Upper lobe of left lung (tissue), 6 donors: ENCODE measurements around the gene SLAMF9. TPM values are rescaled to one million over a fixed set of nuclear protein-coding genes. Genes with fewer than 3 reads are reported as not detected.

Experiments used
- ATAC-seq, 2 donors: fragments of 200-7000 bp; cut with Tn5 transposase; one replicate each; pipeline ENCODE4 v1.9.1; 2022; ENCODE audit warnings: mild to moderate bottlenecking in 2 of 2, moderate library complexity in 2 of 2; ENCODE audit not compliant: low FRiP score in 2 of 2
- DNase-seq, 2 donors: peaks; one replicate each; pipeline ENCODE4 v3.0.0-alpha.2; 2019 to 2020
- H3K27ac ChIP-seq, 4 donors: fragments of 200-600 bp; sonication (generic); one replicate each; pipeline ENCODE4 v1.5.1; 2016 to 2019
- H3K27me3 ChIP-seq, 4 donors: fragments of 200-600 bp; sonication (generic); one replicate each; pipeline ENCODE4 v1.5.1; 2017 to 2019
- H3K36me3 ChIP-seq, 4 donors: fragments of 200-600 bp; sonication (generic); one replicate each; pipeline ENCODE4 v1.5.1; 2016 to 2019
- H3K4me1 ChIP-seq, 4 donors: fragments of 200-600 bp; sonication (generic); one replicate each; pipeline ENCODE4 v1.5.1; 2018 to 2019
- H3K4me3 ChIP-seq, 4 donors: fragments of 200-600 bp; sonication (generic); one replicate each; pipeline ENCODE4 v1.5.1; 2017 to 2019; ENCODE audit warnings: mild to moderate bottlenecking in 2 of 4, moderate library complexity in 1 of 4
- H3K9me3 ChIP-seq, 4 donors: fragments of 200-600 bp; sonication (generic); one replicate each; pipeline ENCODE4 v1.5.1; 2018 to 2019
- EP300 ChIP-seq, 4 donors: sonication (generic); formaldehyde crosslinking; IDR thresholded peaks; one replicate each; pipeline ENCODE4 v1.5.1; 2017; ENCODE audit warnings: antibody characterized with exemption in 4 of 4, control low read depth in 2 of 4
- POLR2A ChIP-seq, 4 donors: fragments of 450-650 bp; IDR thresholded peaks; one replicate each; pipeline ENCODE4 v1.5.1; 2016 to 2017; ENCODE audit warnings: antibody characterized with exemption in 4 of 4, mild to moderate bottlenecking in 2 of 4
- POLR2AphosphoS5 ChIP-seq, 2 donors: sonication (generic); formaldehyde crosslinking; IDR thresholded peaks; one replicate each; pipeline ENCODE4 v1.5.1; 2017; ENCODE audit warnings: antibody characterized with exemption in 2 of 2
- WGBS, 2 donors: methylation state at CpG; one replicate each; pipeline ENCODE4 v1.1.5; 2017 to 2018; 5-methylcytosine and 5-hydroxymethylcytosine counted together
- total RNA-seq, 6 donors: library from RNA; depleted of rRNA in 4 of 6; stranded (reverse); fragments of >200 nt in 4 of 6; gene quantifications; one replicate each; pipeline versions ENCODE4 v1.1.0 to v1.2.1, GENCODE V29; 2016 to 2021
- TF ChIP-seq, protein P1 (sequence below), 6 experiments: fragments of 450-650 bp in 4 of 6; fragments of 200-600 bp in 2 of 6; sonication (generic) in 2 of 6; IDR thresholded peaks; one replicate each; pipeline ENCODE4 v1.5.1; 2016 to 2019; ENCODE audit warnings: antibody characterized with exemption in 6 of 6
- donor health status: DM: no; HTN: no; CAD: no; lungs with moderate emphysema.
- donor health status: DM: no; HTN: yes; CAD: no; lungs with severe emphysema.

SLAMF9 gene
- total RNA-seq, 6 donors from 2014 or later: 0.34 TPM; not detected in 5

GRCh38 chr1:159934136-159935039 lies 19.6 kb downstream of the SLAMF9 start:
- DNase-seq: peak in 1 of 2 donors; percentile 70
- no peak for ATAC-seq
- H3K27me3 ChIP-seq: no peaks in the 10 kb centered on the region
- H3K4me1 ChIP-seq: peaks cover 12 to 26% (median 18%) of the 10 kb centered on the region in 4 donors
- no peak overlapping the region for H3K4me3 ChIP-seq
- WGBS, 2 donors: 90 to 95% methylated on average over 8 to 13 of the region's 14 CpGs
- no peak overlapping the region for H3K27ac ChIP-seq
- TF ChIP-seq, protein P1, sequence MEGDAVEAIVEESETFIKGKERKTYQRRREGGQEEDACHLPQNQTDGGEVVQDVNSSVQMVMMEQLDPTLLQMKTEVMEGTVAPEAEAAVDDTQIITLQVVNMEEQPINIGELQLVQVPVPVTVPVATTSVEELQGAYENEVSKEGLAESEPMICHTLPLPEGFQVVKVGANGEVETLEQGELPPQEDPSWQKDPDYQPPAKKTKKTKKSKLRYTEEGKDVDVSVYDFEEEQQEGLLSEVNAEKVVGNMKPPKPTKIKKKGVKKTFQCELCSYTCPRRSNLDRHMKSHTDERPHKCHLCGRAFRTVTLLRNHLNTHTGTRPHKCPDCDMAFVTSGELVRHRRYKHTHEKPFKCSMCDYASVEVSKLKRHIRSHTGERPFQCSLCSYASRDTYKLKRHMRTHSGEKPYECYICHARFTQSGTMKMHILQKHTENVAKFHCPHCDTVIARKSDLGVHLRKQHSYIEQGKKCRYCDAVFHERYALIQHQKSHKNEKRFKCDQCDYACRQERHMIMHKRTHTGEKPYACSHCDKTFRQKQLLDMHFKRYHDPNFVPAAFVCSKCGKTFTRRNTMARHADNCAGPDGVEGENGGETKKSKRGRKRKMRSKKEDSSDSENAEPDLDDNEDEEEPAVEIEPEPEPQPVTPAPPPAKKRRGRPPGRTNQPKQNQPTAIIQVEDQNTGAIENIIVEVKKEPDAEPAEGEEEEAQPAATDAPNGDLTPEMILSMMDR (IDR thresholded peaks at IDR 0.05): no peak
- TF ChIP-seq POLR2AphosphoS5 (IDR thresholded peaks at IDR 0.05): no peak
- TF ChIP-seq POLR2A (IDR thresholded peaks at IDR 0.05): no peak
- TF ChIP-seq EP300 (IDR thresholded peaks at IDR 0.05): no peak
- H3K36me3 ChIP-seq: no peaks in the 10 kb centered on the region
- H3K9me3 ChIP-seq: no peaks in the 10 kb centered on the region

DNA sequence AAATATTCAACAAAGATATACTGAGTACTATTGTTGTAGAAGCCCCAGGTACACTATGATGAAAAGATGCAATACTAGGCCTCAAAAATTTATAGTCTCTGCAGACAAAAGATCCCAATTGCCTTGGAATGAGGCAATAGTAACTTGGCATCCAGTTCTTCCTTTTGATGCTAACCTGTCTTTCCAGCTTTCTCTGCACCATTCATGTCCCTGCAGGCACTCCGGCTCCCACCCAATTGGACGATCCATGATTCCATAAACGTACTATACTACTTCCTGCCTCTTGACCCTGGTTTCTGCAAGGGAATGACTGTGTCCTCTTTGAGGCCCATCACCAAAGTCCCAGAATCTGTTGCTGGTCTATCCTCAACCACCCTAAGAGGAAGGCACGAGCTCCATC lies 20.7 kb downstream of the SLAMF9 start:
- Histone ChIP-seq H3K27me3 (no peaks in the 10 kb centered on the region), H3K36me3 (no peaks in the 10 kb centered on the region), H3K4me1 (peaks cover 12 to 22% (median 18%) of the 10 kb centered on the region in 4 donors), H3K4me3 (no peak overlapping the region), H3K9me3 (no peaks in the 10 kb centered on the region), H3K27ac (no peak overlapping the region)
- ATAC-seq: no peak
- 79 to 84% methylated on average over 4 of the region's 4 CpGs for WGBS, 2 donors
- TF ChIP-seq POLR2A (IDR thresholded peaks at IDR 0.05) (no peak), POLR2AphosphoS5 (IDR thresholded peaks at IDR 0.05) (no peak), EP300 (IDR thresholded peaks at IDR 0.05) (no peak)
- TF ChIP-seq, protein P1 (IDR thresholded peaks at IDR 0.05): no peak
- no peak for DNase-seq

DNA sequence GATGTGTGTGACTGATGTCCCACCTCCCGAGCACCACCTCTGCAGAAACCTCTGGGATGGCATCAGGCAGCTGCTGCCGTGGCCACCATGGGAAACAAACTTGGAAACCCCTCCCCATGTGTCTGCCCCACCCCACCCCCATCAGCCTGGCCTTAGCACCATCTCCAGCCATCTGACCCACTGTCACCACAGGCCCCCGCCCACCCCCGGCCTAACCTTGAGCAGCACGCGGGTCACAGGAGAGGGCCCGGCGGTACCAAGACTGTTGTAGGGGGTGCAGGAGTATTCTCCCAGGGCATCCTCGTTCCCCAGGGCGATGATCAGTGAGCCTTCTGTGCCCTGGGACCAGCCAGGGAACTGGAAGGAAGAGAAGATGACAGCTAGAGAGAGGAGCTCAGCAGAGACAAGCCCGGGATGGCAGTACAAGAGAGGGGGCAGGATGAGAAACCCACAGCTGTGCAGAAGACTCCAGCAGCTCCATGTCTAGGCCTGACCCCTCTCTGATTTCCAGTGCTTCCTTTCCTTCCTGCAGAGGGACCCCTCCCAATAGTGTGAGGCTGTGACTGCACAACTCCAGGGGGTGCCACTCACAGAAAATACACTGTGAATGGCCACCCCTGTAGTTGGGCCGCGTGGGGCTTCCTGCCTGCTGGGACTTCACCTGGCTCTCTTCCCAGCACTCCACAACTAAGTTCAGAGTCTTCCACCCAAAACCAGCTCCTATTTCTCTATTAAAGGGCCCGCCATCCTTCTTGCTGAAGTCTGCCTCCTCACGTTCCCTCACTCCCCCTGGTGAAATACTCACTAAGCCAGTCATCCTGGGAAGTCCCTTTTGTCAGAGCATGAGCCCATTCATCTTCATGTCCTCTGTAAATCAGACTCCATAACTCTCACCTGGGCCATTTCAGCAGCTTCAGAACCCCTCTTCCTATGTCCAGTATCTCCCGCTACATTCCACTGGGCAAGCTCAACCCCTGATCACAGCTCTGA lies 21.4 kb downstream of the SLAMF9 start:
- 85 to 88% methylated on average over 9 to 16 of the region's 16 CpGs for WGBS, 2 donors
- no peak overlapping the region for H3K4me3 ChIP-seq
- TF ChIP-seq POLR2A (IDR thresholded peaks at IDR 0.05) (no peak), EP300 (IDR thresholded peaks at IDR 0.05) (no peak), POLR2AphosphoS5 (IDR thresholded peaks at IDR 0.05) (no peak)
- TF ChIP-seq, protein P1 (IDR thresholded peaks at IDR 0.05): no peak
- no peak overlapping the region for H3K27ac ChIP-seq
- ATAC-seq (no peak), DNase-seq (peak in 1 of 2 donors; percentile 68)
- no peaks in the 10 kb centered on the region for H3K36me3 ChIP-seq
- peaks cover 12 to 19% (median 16%) of the 10 kb centered on the region in 4 donors for H3K4me1 ChIP-seq
- no peaks in the 10 kb centered on the region for H3K27me3 ChIP-seq
- H3K9me3 ChIP-seq: no peaks in the 10 kb centered on the region

GRCh38 chr1:159931795-159932173 lies 22.3 kb downstream of the SLAMF9 start:
- ATAC-seq (no peak), DNase-seq (no peak)
- WGBS, 2 donors: 100% methylated on average over 2 to 3 of the region's 3 CpGs
- no peak overlapping the region for H3K4me3 ChIP-seq
- H3K27ac ChIP-seq: no peak overlapping the region
- TF ChIP-seq POLR2A (IDR thresholded peaks at IDR 0.05) (no peak), POLR2AphosphoS5 (IDR thresholded peaks at IDR 0.05) (no peak), EP300 (IDR thresholded peaks at IDR 0.05) (no peak)
- TF ChIP-seq, protein P1 (IDR thresholded peaks at IDR 0.05): no peak
- no peaks in the 10 kb centered on the region for H3K36me3 ChIP-seq
- H3K4me1 ChIP-seq: peaks cover 8 to 11% (median 9%) of the 10 kb centered on the region in 4 donors
- H3K27me3 ChIP-seq: no peaks in the 10 kb centered on the region
- H3K9me3 ChIP-seq: no peaks in the 10 kb centered on the region
